Measurements from ENCODE around the gene ELOB.

The ELOB gene

DNA sequence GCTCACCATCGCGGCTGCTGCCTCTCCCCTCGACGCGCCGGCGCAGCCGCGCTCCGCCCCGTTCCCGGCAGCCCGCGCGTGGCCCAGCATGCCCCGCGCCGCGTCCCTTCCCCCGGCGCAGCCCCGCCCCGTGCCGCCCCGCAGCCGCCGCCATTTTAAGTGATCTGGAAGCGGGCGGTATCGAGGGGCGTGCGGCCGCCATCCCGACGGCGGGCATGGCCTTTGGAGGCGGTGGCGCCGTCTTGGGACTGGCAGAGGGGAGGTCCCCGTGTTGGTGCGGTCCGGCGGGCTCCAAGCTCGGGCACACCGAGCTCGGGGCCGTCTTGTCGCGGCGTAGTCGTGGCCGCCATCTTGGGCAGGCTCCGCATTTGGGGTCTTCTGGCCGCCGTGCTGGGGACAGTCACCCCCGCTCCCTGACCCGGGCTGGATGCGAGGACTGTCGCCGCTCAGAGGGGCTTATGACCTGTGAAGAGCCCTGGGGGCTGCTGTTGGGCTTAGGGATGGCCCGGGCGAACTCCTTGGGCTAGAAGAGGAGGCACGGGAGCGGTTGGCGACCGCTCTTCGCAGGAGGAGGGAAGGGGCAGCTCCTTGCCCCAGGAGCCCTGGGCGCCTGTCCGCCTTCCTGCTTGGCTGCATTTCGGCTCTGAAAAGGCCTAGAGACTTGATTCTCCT lies at the start of gene ELOB:
Gene ELOB (minus strand): TSS at position 50 of the 672 bp plus-strand sequence. CDS start 41 bp downstream, at position 9.
- DNase-seq, result peak; percentile 89

GRCh38 chr16:2825906-2826305 lies 48.8 kb upstream of the ELOB start:
- no peak for DNase-seq

DNA sequence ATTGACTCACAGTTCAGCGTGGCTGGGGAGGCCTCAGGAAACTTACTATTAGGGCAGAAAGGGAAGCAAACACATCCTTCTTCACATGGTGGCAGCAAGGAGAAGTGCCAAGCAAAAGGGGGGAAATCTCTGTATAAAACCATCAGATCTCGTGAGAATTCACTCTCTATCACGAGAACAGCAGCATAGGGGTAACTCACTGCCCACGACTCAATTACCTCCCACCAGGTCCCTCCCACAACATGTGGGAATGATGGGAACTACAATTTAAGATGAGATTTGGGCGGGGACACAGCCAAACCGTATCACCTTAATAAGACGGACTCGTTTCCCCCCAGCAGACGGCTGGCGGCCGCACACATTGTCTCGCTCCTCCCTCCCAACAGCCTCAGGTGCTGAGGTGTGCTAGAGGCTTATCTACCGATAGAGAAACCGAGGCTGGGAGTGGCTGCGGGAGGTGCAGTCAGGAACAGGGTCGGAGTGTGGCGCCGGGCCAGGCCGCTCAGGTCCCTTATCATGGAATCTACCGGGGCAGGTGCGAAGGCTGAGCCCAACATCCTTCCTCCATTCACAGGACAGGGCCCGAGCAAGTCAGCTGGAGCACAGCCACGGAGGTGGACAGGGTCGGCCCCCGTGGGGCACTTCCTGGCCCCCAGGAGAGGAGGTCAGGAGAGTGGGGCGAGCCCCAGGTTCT lies 48.1 kb upstream of the ELOB start:
- no peak for DNase-seq

DNA sequence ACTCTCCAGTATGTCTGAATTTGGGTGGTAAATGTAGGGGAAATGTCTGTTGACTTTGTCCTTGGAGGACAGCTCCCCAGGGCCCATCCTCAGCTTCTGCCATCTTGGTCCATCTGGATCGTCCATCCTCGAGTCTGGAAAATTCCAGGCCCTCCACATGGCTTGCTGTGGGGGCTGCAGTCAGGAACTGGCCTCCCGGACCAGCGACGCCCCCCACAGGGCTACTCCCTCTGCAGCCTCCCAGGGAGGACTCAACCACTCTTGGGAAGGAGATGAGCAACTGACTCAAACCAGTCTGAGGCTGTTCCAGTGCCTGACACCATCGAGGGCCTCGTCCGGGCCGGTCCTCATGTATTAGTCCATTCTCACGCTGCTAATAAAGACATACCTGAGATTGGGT lies 47.5 kb upstream of the ELOB start:
- DNase-seq, result no peak

GRCh38 chr16:2822496-2822895 lies 45.4 kb upstream of the ELOB start:
- DNase-seq, result no peak

DNA sequence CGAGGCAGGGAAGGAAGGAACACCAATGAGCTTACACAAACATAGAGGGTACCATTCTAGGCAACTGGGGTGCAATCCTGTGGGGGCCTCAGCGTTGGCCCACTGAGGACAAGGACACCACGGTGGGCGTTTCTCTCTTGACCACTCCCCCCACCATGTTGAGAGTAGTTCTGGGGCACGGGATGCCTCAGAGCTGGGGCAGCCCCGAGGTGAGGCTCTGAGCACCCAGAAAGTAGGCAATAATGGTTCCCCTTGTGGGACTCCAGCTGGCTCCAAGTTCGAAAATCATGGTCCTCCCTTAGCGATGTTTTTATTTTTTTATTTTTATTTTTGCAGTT lies 45.0 kb upstream of the ELOB start:
- no peak for DNase-seq

GRCh38 chr16:2821487-2822157 lies 44.5 kb upstream of the ELOB start:
- DNase-seq, result no peak

- no peak for DNase-seq
Observed at GRCh38 chr16:2820836-2821486, 43.9 kb upstream of the ELOB start.

- no peak for DNase-seq
Observed at GRCh38 chr16:2819939-2820835, 43.1 kb upstream of the ELOB start.

- no peak for DNase-seq
Observed at GRCh38 chr16:2819179-2819938, 42.3 kb upstream of the ELOB start.

GRCh38 chr16:2818272-2818876 lies 41.3 kb upstream of the ELOB start:
- DNase-seq, result no peak

- DNase-seq, result no peak
Observed at GRCh38 chr16:2817340-2818271, 40.5 kb upstream of the ELOB start.

DNA sequence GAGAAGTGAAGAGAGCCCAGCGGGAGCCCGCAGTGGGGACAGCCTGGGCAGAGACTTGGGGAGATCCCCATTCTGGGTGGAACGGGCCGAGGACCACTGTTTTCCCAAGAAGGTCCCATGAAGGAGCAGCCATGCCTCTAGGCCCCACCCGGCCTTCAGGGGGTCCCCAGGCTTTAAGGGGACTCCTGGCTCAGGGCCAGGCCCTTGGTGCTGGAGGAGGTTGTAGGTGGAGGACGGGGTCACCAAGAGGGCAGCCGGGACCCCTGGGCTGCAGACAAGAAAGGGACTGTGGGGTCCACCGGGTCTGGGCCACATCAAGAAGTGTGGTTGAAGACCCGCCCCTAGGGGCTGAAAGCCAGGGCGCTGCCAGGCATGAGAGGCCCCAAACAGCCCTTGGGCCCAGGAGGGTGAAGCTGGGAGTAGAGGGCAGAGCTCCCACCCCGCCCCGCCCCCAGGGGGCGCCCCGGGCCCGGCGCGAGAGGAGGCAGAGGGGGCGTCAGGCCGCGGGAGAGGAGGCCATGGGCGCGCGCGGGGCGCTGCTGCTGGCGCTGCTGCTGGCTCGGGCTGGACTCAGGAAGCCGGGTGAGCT lies 39.8 kb upstream of the ELOB start, which contains the start of gene PRSS21:
Gene PRSS21 (plus strand): TSS at position 487 of the 589 bp plus-strand sequence. CDS start 32 bp downstream, at position 519.
- DNase-seq, result no peak

DNA sequence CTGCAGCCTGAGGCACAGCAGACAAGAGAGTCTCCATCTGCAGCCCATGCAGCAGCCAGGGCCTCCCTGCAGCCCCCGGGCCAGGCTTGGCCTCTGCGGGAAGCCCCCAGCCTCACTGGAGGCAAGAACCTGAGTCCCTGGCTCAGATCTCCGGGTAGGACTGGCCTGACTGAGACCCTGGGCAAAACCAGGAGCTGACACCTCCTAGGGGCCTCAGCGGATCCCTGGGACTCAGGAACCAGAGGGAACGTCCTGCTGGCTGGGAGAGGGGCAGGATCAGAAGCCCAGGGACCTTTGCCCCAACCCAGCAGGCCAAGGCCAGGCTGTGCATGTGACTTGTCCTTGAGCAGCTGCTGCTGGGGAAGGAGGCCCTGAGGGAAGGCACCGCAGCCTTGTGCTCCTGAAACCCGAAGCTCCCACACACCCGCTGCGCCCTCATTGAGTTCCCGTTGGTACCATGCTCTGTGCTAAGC lies 38.3 kb upstream of the ELOB start:
- DNase-seq, result no peak

DNA sequence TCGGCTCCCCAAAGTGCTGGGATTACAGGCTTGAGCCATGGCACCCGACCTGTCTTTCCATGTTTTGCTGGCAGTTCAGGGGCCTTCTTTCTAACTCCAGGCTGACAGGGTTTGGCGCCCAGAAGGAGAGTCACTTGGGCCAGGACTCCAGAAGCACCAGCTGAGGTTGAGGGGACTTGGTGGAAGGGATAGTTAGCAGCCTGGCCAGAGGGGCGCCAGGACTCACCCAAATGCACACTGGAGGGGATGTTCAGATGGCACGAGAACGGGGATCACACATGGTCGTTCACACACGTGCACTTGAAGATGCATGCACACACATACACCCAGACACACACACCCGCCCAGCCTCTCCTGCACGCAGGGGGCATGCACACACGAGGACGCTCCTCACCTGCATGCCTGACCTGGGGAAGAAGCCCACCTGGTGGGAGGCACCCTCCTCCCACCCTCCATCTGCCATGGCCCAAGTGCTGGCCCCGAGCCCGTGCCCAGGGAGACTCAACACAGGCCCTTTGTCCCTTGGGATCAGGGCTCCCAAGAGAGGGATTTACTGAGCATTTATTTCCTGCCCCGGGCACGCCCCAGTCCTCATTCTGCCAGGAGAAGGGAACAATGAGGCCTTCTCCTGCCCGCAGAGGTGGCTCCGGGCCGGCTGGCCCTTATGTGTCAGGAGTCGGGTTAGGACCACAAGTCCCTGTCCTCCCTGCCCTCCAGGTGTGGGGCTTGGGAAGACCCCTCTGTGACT lies 37.6 kb upstream of the ELOB start:
- DNase-seq, result no peak

GRCh38 chr16:2813771-2814221 lies 36.7 kb upstream of the ELOB start:
- no peak for DNase-seq

- no peak for DNase-seq
Observed at GRCh38 chr16:2811703-2812471, 34.8 kb upstream of the ELOB start.

- no peak for DNase-seq
Observed at GRCh38 chr16:2810651-2811050, 33.6 kb upstream of the ELOB start.

Measured in stimulated activated naive CD4-positive, alpha-beta T cell treated with Interleukin-2 at 50 U/mL for 16 hours (primary cell).